IMR-90 (cell line): ENCODE results near the gene PRR33. TPM values are rescaled to one million over a fixed set of nuclear protein-coding genes. Genes with fewer than 3 reads are reported as not detected.

Experiments used
- ATAC-seq: fragments of 200-7000 bp; cut with Tn5 transposase; 2 replicates; pipeline ENCODE4 v1.9.1; 2020; ENCODE audit warnings: low read depth, mild to moderate bottlenecking, moderate library complexity
- BruUV-seq: library from RNA; stranded (reverse); fragments of 400-500 nt; replicated peaks from 2 replicates; lab custom pipeline; 2021; lab: Mats Ljungman, UMichigan
- CTCF ChIA-PET: fragments of 300-600 bp; formaldehyde crosslinking; extraction: SDS; loops from one replicate; lab custom pipeline; 2021; ENCODE audit warnings: antibody characterized with exemption; lab: Yijun Ruan, JAX
- POLR2A ChIA-PET: fragments of 300-600 bp; sonication (Branson Sonifier 250); formaldehyde crosslinking; loops from one replicate; lab custom pipeline; 2022; ENCODE audit warnings: antibody characterized with exemption; ENCODE audit not compliant: unreplicated experiment; lab: Charles Lee
- DNase-seq: peaks from one replicate; pipeline ENCODE4 v3.0.0; 2013
- H2AFZ ChIP-seq: replicated peaks from 2 replicates; pipeline ENCODE3; 2013; ENCODE audit warnings: low read length, mild to moderate bottlenecking; ENCODE audit not compliant: poor library complexity
- H2AK5ac ChIP-seq: 2 replicates; pipeline ENCODE4 v1.6.1; 2013; ENCODE audit warnings: low read depth, low read length, inconsistent platforms
- H2AK9ac ChIP-seq: replicated peaks from 2 replicates; pipeline ENCODE3; 2013; ENCODE audit warnings: mild to moderate bottlenecking, low read depth, low read length, moderate library complexity; ENCODE audit not compliant: poor library complexity
- H2BK120ac ChIP-seq: 2 replicates; pipeline ENCODE4 v1.6.1; 2013; ENCODE audit warnings: low read depth, low read length, inconsistent platforms
- H2BK15ac ChIP-seq: 3 replicates; pipeline ENCODE4 v1.6.1; 2013; ENCODE audit warnings: low read depth, low read length, inconsistent platforms
- H2BK20ac ChIP-seq: 2 replicates; pipeline ENCODE4 v1.6.1; 2013; ENCODE audit warnings: low read depth, mild to moderate bottlenecking, inconsistent platforms, low read length, moderate library complexity
- H2BK5ac ChIP-seq: 2 replicates; pipeline ENCODE4 v1.6.1; 2013; ENCODE audit warnings: mild to moderate bottlenecking, low read depth, low read length, inconsistent platforms; ENCODE audit not compliant: poor library complexity, severe bottlenecking
- H3K14ac ChIP-seq: replicated peaks from 2 replicates; pipeline ENCODE4 v1.6.1; 2013; ENCODE audit warnings: low read depth, low read length, inconsistent platforms
- H3K18ac ChIP-seq: 2 replicates; pipeline ENCODE4 v1.6.1; 2013; ENCODE audit warnings: low read depth, low read length, control low read depth
- H3K23ac ChIP-seq: 2 replicates; pipeline ENCODE4 v1.6.1; 2013; ENCODE audit warnings: low read depth, low read length, inconsistent platforms
- H3K27ac ChIP-seq: 2 replicates; pipeline ENCODE4 v1.5.1; 2013; ENCODE audit warnings: mild to moderate bottlenecking, control low read depth, low read length; ENCODE audit not compliant: insufficient read depth
- H3K27me3 ChIP-seq: 2 replicates; pipeline ENCODE4 v1.6.1; 2013; ENCODE audit warnings: low read length; ENCODE audit not compliant: control insufficient read depth, insufficient read depth
- H3K36me3 ChIP-seq: 2 replicates; pipeline ENCODE4 v1.6.1; 2013; ENCODE audit warnings: low read length, mixed read lengths; ENCODE audit not compliant: control insufficient read depth, insufficient read depth
- H3K4ac ChIP-seq: 2 replicates; pipeline ENCODE4 v1.6.1; 2013; ENCODE audit warnings: low read depth, low read length, inconsistent platforms
- H3K4me1 ChIP-seq: 2 replicates; pipeline ENCODE4 v1.6.1; 2013; ENCODE audit warnings: low read length, mixed read lengths; ENCODE audit not compliant: control insufficient read depth, insufficient read depth
- H3K4me2 ChIP-seq: 2 replicates; pipeline ENCODE4 v1.6.1; 2013; ENCODE audit warnings: low read depth, mild to moderate bottlenecking, control low read depth, low read length, moderate library complexity
- H3K4me3 ChIP-seq: 2 replicates; pipeline ENCODE4 v1.5.1; 2013; ENCODE audit warnings: low read depth, mild to moderate bottlenecking, control low read depth, low read length, moderate library complexity; ENCODE audit not compliant: insufficient read depth
- H3K56ac ChIP-seq: 2 replicates; pipeline ENCODE4 v1.6.1; 2013; ENCODE audit warnings: low read length, inconsistent platforms; ENCODE audit not compliant: insufficient read depth; ENCODE audit errors: extremely low read depth
- H3K79me1 ChIP-seq, 2 experiments: 2 replicates each; pipeline ENCODE4 v1.6.1; 2013; ENCODE audit warnings: low read length in 2 of 2, inconsistent platforms in 1 of 2, low read depth in 1 of 2
- H3K9ac ChIP-seq: 2 replicates; pipeline ENCODE4 v1.6.1; 2013; ENCODE audit warnings: low read depth, low read length, control low read depth
- H3K9me1 ChIP-seq: 2 replicates; pipeline ENCODE4 v1.6.1; 2013; ENCODE audit warnings: low read length, inconsistent platforms; ENCODE audit not compliant: insufficient read depth
- H3K9me3 ChIP-seq: 2 replicates; pipeline ENCODE4 v1.6.1; 2013; ENCODE audit warnings: low read length; ENCODE audit not compliant: control insufficient read depth, insufficient read depth
- H4K20me1 ChIP-seq: 2 replicates; pipeline ENCODE4 v1.6.1; 2013; ENCODE audit warnings: low read length, inconsistent platforms; ENCODE audit not compliant: insufficient read depth
- H4K5ac ChIP-seq: 2 replicates; pipeline ENCODE4 v1.6.1; 2013; ENCODE audit warnings: mild to moderate bottlenecking, low read depth, low read length, control low read depth
- H4K8ac ChIP-seq, 2 experiments: 2 replicates each; pipeline ENCODE4 v1.6.1; 2013; ENCODE audit warnings: low read depth in 2 of 2, low read length in 2 of 2, control low read depth in 1 of 2, inconsistent platforms in 1 of 2
- H4K91ac ChIP-seq: 2 replicates; pipeline ENCODE4 v1.6.1; 2013; ENCODE audit warnings: low read depth, low read length, inconsistent platforms; ENCODE audit not compliant: insufficient read depth
- ELK1 ChIP-seq: fragments of 150-350 bp; IDR thresholded peaks from 2 replicates; pipeline ENCODE4 v1.6.1; 2016; ENCODE audit warnings: low read depth, mild to moderate bottlenecking, low read length, moderate library complexity, borderline replicate concordance
- MAFK ChIP-seq: IDR thresholded peaks from 2 replicates; pipeline ENCODE4 v1.6.1; 2012; ENCODE audit warnings: low read depth, low read length, improper control_type of control experiment
- MAZ ChIP-seq: IDR thresholded peaks from 2 replicates; pipeline ENCODE4 v1.6.1; 2012; ENCODE audit warnings: low read depth, mild to moderate bottlenecking, low read length, improper control_type of control experiment, moderate library complexity, borderline replicate concordance
- MXI1 ChIP-seq: IDR thresholded peaks from 2 replicates; pipeline ENCODE4 v1.6.1; 2012; ENCODE audit warnings: low read depth, mild to moderate bottlenecking, low read length, moderate library complexity, borderline replicate concordance
- NFE2L2 ChIP-seq: fragments of 150-350 bp; IDR thresholded peaks from 2 replicates; pipeline ENCODE4 v1.6.1; 2016; ENCODE audit warnings: low read depth, mild to moderate bottlenecking, low read length
- POLR2A ChIP-seq: IDR thresholded peaks from 2 replicates; pipeline ENCODE4 v1.6.1; 2012; ENCODE audit warnings: mild to moderate bottlenecking, low read depth, low read length
- RAD21 ChIP-seq: IDR thresholded peaks from 2 replicates; pipeline ENCODE4 v1.6.1; 2012; ENCODE audit warnings: low read length, improper control_type of control experiment
- RFX5 ChIP-seq: IDR thresholded peaks from 2 replicates; pipeline ENCODE4 v1.8.0; 2012; ENCODE audit warnings: low read depth, mild to moderate bottlenecking, low read length, moderate library complexity
- SMC3 ChIP-seq: fragments of 150-350 bp; IDR thresholded peaks from 2 replicates; pipeline ENCODE4 v1.6.1; 2016; ENCODE audit warnings: low read depth, mild to moderate bottlenecking, antibody characterized with exemption, low read length, moderate library complexity
- WGBS, 2 experiments: methylation state at CpG; one replicate each; pipeline versions ENCODE4 v1.1.5 to v1.1.7; 2013; ENCODE audit warnings: missing lambda C conversion rate in 2 of 2; ENCODE audit not compliant: insufficient read length in 1 of 2; ENCODE audit errors: extremely low coverage in 2 of 2; 5-methylcytosine and 5-hydroxymethylcytosine counted together
- dilution Hi-C: fragments of 300-500 bp; cut with HindIII; formaldehyde crosslinking; loops from one replicate; pipeline ENCODE4 v1.14.3; 2018; ENCODE audit warnings: low sequenced_read_pairs; ENCODE audit not compliant: unreplicated experiment
- in situ Hi-C: fragments of 300-500 bp; cut with MboI; formaldehyde crosslinking; loops from 3 replicates; pipeline ENCODE4 v1.14.3; 2019; ENCODE audit warnings: low sequenced_read_pairs, inconsistent platforms, mixed read lengths
- intact Hi-C: fragments of 100-400 bp; cut with micrococcal nuclease; formaldehyde crosslinking; loops from 2 replicates; pipeline ENCODE4 v1.10.0; 2022
- polyA plus RNA-seq, 3 experiments: library from polyadenylated mRNA; depleted of rRNA; stranded (reverse); fragments of >200 nt; gene quantifications; 2 replicates each; pipeline ENCODE4 v1.2.3, GENCODE V29; 2012; ENCODE audit warnings: low replicate concordance in 1 of 3
- total RNA-seq: library from RNA; depleted of rRNA; stranded (reverse); fragments of >200 nt; gene quantifications from 2 replicates; pipeline ENCODE4 v1.2.3, GENCODE V29; 2012
- TF ChIP-seq, protein P1 (sequence below): fragments of 150-350 bp; IDR thresholded peaks from 2 replicates; pipeline ENCODE4 v1.6.1; 2017; ENCODE audit warnings: mild to moderate bottlenecking, antibody characterized with exemption, low read length, low read depth

Gene PRR33
- total and polyA plus RNA-seq, 2 of the 4 experiments (the other 2 are of a cell fraction), result not detected

GRCh38 chr11:1927848-1928469, 36.3 kb upstream of the PRR33 start:
- H4K8ac ChIP-seq, result no peak overlapping the region
- H3K9me1 ChIP-seq, result no peaks in the 10 kb centered on the region
- no peaks in the 10 kb centered on the region for H3K9me3 ChIP-seq
- H3K27ac ChIP-seq, result no peak overlapping the region
- H4K91ac ChIP-seq, result no peak overlapping the region
- no peak overlapping the region for H2AK5ac ChIP-seq
- 79% methylated on average over 2 of the region's 20 CpGs; no CpG with 5 or more reads in 1 of the 2 experiments for WGBS, 2 experiments
- no peak overlapping the region for H2AK9ac ChIP-seq
- CTCF ChIA-PET, result no interaction called here
- no peak overlapping the region for H3K23ac ChIP-seq
- H3K9ac ChIP-seq, result no peak overlapping the region
- dilution Hi-C loops, result no loop called here
- in situ Hi-C loops, result no loop called here
- TF ChIP-seq, protein P1, sequence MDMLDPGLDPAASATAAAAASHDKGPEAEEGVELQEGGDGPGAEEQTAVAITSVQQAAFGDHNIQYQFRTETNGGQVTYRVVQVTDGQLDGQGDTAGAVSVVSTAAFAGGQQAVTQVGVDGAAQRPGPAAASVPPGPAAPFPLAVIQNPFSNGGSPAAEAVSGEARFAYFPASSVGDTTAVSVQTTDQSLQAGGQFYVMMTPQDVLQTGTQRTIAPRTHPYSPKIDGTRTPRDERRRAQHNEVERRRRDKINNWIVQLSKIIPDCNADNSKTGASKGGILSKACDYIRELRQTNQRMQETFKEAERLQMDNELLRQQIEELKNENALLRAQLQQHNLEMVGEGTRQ, result no peak
- TF ChIP-seq MAFK (no peak), RFX5 (no peak), ELK1 (no peak), NFE2L2 (no peak), RAD21 (no peak), MXI1 (no peak), MAZ (no peak), POLR2A (no peak), SMC3 (no peak)
- peaks cover 13% of the 10 kb centered on the region; the same call in 1 of the 2 replicates for H3K27me3 ChIP-seq
- no peak overlapping the region for H2BK5ac ChIP-seq
- H3K14ac ChIP-seq, result no peak overlapping the region
- H3K4ac ChIP-seq, result no peak overlapping the region
- H2BK15ac ChIP-seq, result no peak overlapping the region
- H3K4me1 ChIP-seq, result no peaks in the 10 kb centered on the region
- no peaks in the 10 kb centered on the region for H3K79me1 ChIP-seq
- H3K4me2 ChIP-seq, result no peak overlapping the region
- H2BK120ac ChIP-seq, result no peak overlapping the region
- no peak overlapping the region for H3K18ac ChIP-seq
- ATAC-seq (no peak), DNase-seq (no peak)
- POLR2A ChIA-PET, result no interaction called here
- H3K36me3 ChIP-seq, result no peaks in the 10 kb centered on the region
- H4K20me1 ChIP-seq, result no peaks in the 10 kb centered on the region
- no peak overlapping the region for H2BK20ac ChIP-seq
- no peak overlapping the region for H3K4me3 ChIP-seq
- intact Hi-C loops, result no loop called here
- no TSS peak for BruUV-seq
- H4K5ac ChIP-seq, result no peak overlapping the region
- H3K56ac ChIP-seq, result no peak overlapping the region
- H2AFZ ChIP-seq, result no peak overlapping the region
